Stimulated activated naive CD8-positive, alpha-beta T cell treated with anti-CD3 and anti-CD28 coated beads, Interleukin-15, Interleukin-2, amounts not matched to agents 100 ng/mL and 50 ng/mL, for 24 hours (primary cell): Measurements from ENCODE around the gene CCT5.
"Not testable (repeated sequence)": the region's sequence is repeated elsewhere in the genome, so short reads cannot be mapped to it uniquely, and the experiment has no call there.

Experiments used
- H3K27ac Mint-ChIP-seq: one replicate; pipeline ENCODE4 v1.8.0; 2021; ENCODE audit warnings: mild to moderate bottlenecking, mixed read lengths
- H3K27me3 Mint-ChIP-seq: one replicate; pipeline ENCODE4 v1.8.0; 2021; ENCODE audit warnings: mixed read lengths
- H3K36me3 Mint-ChIP-seq: one replicate; pipeline ENCODE4 v1.8.0; 2021; ENCODE audit warnings: low read depth, mixed read lengths
- H3K4me1 Mint-ChIP-seq: one replicate; pipeline ENCODE4 v1.8.0; 2021; ENCODE audit warnings: low read depth, mixed read lengths
- H3K4me3 Mint-ChIP-seq: one replicate; pipeline ENCODE4 v1.8.0; 2021; ENCODE audit warnings: mild to moderate bottlenecking, mixed read lengths
- H3K9me3 Mint-ChIP-seq: one replicate; pipeline ENCODE4 v1.8.0; 2021; ENCODE audit warnings: mixed read lengths

Gene CCT5

GRCh38 chr5:10277773-10278630 lies 27.9 kb downstream of the CCT5 start:
- no peak overlapping the region for H3K4me3 Mint-ChIP-seq
- no peaks in the 10 kb centered on the region for H3K9me3 Mint-ChIP-seq

DNA sequence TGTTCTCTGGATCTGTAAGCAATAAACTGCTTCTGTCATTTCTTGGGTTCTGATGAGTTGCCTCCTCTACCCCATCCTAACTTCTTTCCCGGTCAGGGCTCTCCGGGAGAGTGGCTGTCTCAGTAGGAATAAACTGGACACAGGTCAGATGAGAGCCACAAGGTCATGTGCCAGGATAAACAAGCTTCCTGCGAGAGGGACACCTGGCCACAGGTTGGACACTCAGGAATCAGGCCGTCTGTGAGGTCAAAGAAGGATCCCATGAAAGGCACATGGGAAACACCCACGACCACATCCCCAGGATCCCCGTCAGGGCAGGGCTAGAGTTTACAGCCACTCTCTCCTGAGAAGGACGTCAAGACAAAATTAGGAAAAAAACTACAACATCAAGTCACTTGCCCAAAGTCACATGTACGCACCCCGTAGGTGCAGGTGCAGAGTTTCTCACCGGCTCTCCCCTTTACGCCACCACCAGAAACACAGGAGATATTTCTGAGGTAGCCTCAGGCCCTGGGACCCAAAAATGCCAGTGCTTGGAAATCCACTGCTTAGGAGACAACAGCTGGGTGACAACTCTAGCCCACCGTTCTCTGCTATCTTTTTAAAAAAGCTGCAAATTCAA lies 28.7 kb downstream of the CCT5 start:
- no peaks in the 10 kb centered on the region for H3K9me3 Mint-ChIP-seq
- no peak overlapping the region for H3K27ac Mint-ChIP-seq
- peaks cover 5% of the 10 kb centered on the region for H3K27me3 Mint-ChIP-seq

More at GRCh38 chr5:10277773-10278630, 27.9 kb downstream of the CCT5 start:
- Mint-ChIP-seq H3K4me1 (peaks cover 12% of the 10 kb centered on the region), H3K36me3 (no peaks in the 10 kb centered on the region), H3K27ac (no peak overlapping the region), H3K27me3 (peaks cover 5% of the 10 kb centered on the region)

DNA sequence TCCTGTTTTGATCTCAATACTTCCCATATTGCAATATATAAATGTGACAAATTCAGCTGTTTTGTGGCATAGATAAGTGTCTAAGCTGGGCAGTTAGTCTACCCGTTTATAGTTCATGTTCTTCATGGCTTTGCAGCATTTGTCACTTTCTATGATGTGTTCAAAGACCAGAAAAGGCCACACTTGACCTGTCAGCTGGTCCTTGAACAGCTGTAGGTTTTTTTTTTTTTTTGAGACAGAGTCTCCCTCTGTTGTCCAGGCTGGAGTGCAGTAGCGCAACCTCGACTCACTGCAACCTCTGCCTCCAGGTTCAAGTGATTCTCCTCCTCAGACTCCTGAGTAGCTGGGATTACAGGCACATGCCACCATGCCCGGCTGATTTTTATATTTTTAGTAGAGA lies 29.2 kb downstream of the CCT5 start:
- peaks cover 18% of the 10 kb centered on the region for H3K4me1 Mint-ChIP-seq
- H3K27me3 Mint-ChIP-seq, result peaks cover 5% of the 10 kb centered on the region
- no peaks in the 10 kb centered on the region for H3K9me3 Mint-ChIP-seq
- no peaks in the 10 kb centered on the region for H3K36me3 Mint-ChIP-seq
- H3K27ac Mint-ChIP-seq, result no peak overlapping the region
- no peak overlapping the region for H3K4me3 Mint-ChIP-seq

More for the DNA sequence above, 28.7 kb downstream of the CCT5 start:
- Mint-ChIP-seq H3K4me3 (no peak overlapping the region), H3K4me1 (peaks cover 15% of the 10 kb centered on the region), H3K36me3 (no peaks in the 10 kb centered on the region)

- peaks cover 15% of the 10 kb centered on the region for H3K4me1 Mint-ChIP-seq
- H3K36me3 Mint-ChIP-seq, result no peaks in the 10 kb centered on the region
- peaks cover 5% of the 10 kb centered on the region for H3K27me3 Mint-ChIP-seq
- H3K4me3 Mint-ChIP-seq, result no peak overlapping the region
- H3K27ac Mint-ChIP-seq, result no peak overlapping the region
- H3K9me3 Mint-ChIP-seq, result no peaks in the 10 kb centered on the region
These were observed 30.0 kb downstream of the CCT5 start for GRCh38 chr5:10279925-10280720.

DNA sequence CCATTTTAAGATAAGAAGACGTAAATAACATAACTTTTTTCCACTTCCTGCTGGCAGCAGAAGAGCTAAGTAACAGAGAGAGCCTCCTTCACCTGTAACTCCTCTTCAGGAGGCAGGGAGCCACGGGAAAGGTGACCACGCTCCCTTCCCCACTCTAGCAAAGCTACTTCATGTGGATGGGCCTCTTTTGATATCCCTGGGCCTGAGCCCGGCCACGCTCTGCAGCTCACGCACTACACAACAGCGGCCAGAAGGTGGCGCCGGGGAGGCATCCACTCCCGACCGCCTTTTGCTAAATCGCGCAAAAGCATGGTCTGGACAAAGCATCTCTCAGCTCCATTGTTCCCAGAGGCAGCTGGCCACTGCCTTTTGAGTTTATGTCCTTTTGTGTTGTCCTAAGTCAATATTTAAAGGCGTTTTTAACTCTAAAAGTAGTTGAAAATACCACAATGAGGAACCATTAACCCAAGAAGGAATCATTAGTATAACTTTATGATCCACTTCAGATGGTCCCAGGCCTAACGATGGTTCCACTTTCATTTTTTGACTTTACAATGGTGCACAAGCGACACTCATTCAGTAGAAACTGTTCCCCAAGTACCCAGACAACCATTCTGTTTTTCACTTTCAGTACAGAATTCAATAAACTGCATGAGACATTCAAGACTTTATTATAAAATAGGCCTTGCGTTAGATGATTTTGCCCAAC lies 34.0 kb downstream of the CCT5 start:
- no peaks in the 10 kb centered on the region for H3K9me3 Mint-ChIP-seq
- H3K27ac Mint-ChIP-seq, result no peak overlapping the region
- peaks cover 12% of the 10 kb centered on the region for H3K4me1 Mint-ChIP-seq
- H3K27me3 Mint-ChIP-seq, result peaks cover 4% of the 10 kb centered on the region
- H3K4me3 Mint-ChIP-seq, result no peak overlapping the region
- H3K36me3 Mint-ChIP-seq, result no peaks in the 10 kb centered on the region

- peaks cover 12% of the 10 kb centered on the region for H3K4me1 Mint-ChIP-seq
- not testable (repeated sequence) for H3K9me3 Mint-ChIP-seq, H3K27me3 Mint-ChIP-seq, H3K36me3 Mint-ChIP-seq, H3K4me3 Mint-ChIP-seq, H3K27ac Mint-ChIP-seq
These were observed 35.3 kb downstream of the CCT5 start for GRCh38 chr5:10285362-10285761.

DNA sequence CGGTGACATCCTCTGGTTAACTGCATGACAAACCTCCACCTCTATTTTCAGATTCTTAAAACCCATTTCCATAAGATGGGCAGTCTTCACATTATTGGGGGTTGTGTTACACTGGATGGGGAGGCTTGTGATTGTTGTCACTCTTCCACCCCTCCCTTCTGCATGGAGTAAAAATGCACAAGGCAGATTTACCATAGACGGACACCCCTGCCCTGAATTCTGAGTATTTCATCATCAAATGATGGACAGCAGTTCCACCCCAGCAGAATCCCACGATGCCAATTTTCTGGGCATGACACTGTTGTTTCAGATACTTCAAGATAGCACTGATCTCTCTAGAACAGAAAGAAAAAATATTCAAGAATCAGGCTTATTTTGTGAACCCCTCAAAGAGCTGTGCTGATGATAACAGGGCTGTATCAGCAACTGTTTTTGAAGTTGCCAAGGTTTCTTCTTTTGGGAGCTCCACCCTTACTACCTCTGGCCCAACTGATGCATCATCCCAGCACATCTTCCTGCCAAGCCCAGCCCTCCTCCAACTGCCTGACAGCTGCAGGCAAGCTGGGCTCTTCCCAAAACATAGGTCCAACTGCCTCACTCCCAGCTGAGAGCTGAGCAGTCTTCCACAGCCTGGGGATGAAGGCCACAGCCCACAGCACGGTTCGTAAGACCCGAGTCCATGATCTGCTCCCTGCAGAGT lies 36.2 kb downstream of the CCT5 start:
- Mint-ChIP-seq H3K27ac (no peak overlapping the region), H3K4me3 (no peak overlapping the region), H3K4me1 (peaks cover 12% of the 10 kb centered on the region), H3K27me3 (peaks cover 4% of the 10 kb centered on the region), H3K36me3 (no peaks in the 10 kb centered on the region), H3K9me3 (no peaks in the 10 kb centered on the region)

DNA sequence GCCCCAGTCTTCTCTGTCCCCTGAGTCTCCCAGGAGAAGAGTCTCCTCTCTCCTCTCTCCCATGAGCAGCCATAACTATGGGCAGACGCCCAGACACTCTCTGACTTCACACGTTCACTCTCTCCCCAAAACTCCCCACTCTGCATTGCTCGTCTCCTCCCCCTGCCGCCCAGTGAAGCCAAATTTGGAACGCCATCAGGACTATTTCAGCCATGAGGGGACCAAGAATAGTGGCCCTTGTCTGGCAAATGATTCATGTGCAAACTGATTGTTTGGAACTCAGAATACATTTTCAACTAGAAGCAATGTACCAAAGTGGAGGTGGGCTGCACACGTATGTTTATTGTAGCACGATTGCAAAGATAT lies 36.8 kb downstream of the CCT5 start:
- Mint-ChIP-seq H3K9me3 (no peaks in the 10 kb centered on the region), H3K36me3 (no peaks in the 10 kb centered on the region), H3K4me1 (peaks cover 12% of the 10 kb centered on the region), H3K27ac (no peak overlapping the region), H3K27me3 (peaks cover 4% of the 10 kb centered on the region), H3K4me3 (no peak overlapping the region)

GRCh38 chr5:10288592-10289219 lies 38.6 kb downstream of the CCT5 start:
- Mint-ChIP-seq H3K27me3 (peaks cover 4% of the 10 kb centered on the region), H3K4me3 (no peak overlapping the region), H3K27ac (no peak overlapping the region)

GRCh38 chr5:10289353-10289752 lies 39.3 kb downstream of the CCT5 start:
- Mint-ChIP-seq H3K27ac (no peak overlapping the region), H3K27me3 (peaks cover 7% of the 10 kb centered on the region), H3K9me3 (no peaks in the 10 kb centered on the region), H3K36me3 (no peaks in the 10 kb centered on the region), H3K4me1 (peaks cover 6% of the 10 kb centered on the region), H3K4me3 (no peak overlapping the region)

More at GRCh38 chr5:10288592-10289219, 38.6 kb downstream of the CCT5 start:
- Mint-ChIP-seq H3K36me3 (no peaks in the 10 kb centered on the region), H3K4me1 (peaks cover 10% of the 10 kb centered on the region), H3K9me3 (no peaks in the 10 kb centered on the region)

GRCh38 chr5:10289991-10290390 lies 39.9 kb downstream of the CCT5 start:
- H3K27me3 Mint-ChIP-seq, result peaks cover 7% of the 10 kb centered on the region
- no peaks in the 10 kb centered on the region for H3K9me3 Mint-ChIP-seq
- H3K4me1 Mint-ChIP-seq, result peaks cover 5% of the 10 kb centered on the region
- H3K27ac Mint-ChIP-seq, result no peak overlapping the region
- H3K36me3 Mint-ChIP-seq, result no peaks in the 10 kb centered on the region
- no peak overlapping the region for H3K4me3 Mint-ChIP-seq

DNA sequence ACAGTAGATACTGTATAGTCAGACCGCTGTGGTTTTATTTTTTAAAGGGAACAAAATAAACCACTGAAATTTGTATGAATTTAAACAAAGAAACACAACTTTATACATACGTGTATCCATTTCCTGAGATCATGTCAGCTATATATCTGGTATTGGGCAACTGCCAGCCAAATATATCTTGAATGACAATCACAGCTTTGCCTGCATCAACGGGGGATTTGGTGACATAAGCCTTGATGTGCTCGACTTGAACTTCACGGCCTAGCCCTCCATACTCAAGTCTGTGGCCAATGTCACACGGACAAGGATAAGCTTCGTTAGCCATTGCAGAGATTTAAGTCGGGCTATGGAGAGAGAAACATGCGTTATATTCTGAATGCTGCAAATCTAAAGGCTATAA lies 40.4 kb downstream of the CCT5 start:
- Mint-ChIP-seq H3K27ac (no peak overlapping the region), H3K36me3 (no peaks in the 10 kb centered on the region), H3K4me1 (peaks cover 5% of the 10 kb centered on the region), H3K27me3 (peaks cover 7% of the 10 kb centered on the region), H3K9me3 (no peaks in the 10 kb centered on the region), H3K4me3 (no peak overlapping the region)

DNA sequence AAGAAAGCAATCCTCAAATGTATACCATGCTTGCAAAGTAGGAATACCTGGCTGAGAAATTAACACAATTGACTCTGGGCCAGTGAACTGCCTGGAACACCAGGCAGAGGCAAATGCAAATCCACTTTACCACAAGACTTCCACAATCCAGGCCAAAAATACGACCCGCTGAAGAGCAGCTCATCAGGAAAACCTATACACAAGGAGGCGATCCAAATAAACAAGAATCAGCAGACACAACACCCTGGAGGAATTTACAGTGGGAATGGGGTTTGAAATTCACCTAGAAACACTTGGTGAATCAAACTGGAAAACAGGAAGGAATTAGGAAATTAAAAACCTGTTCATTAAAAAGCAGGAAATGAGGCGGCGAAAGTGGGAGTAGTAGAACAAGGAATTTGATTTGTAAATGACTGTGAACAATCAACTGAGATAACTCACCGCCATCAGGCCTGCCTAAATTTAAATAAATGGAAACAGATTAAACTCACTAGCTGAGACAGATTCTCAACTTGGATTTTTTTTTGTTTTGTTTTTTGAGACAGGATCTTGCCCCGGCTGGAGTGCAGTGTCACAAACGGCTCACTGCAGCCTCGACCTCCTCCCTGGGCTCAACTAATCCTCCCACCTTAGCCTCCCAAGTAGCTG lies 41.7 kb downstream of the CCT5 start:
- Mint-ChIP-seq H3K9me3 (no peaks in the 10 kb centered on the region), H3K27me3 (peaks cover 7% of the 10 kb centered on the region), H3K36me3 (no peaks in the 10 kb centered on the region), H3K4me3 (no peak overlapping the region), H3K4me1 (peaks cover 5% of the 10 kb centered on the region), H3K27ac (no peak overlapping the region)
